ENCODE results near the gene PPP5C. TPM values are rescaled to one million over a fixed set of nuclear protein-coding genes. Genes with fewer than 3 reads are reported as not detected.

The PPP5C gene
- polyA plus RNA-seq, 1 donor from 2014 or later: 99.3 TPM

- no peaks in the 10 kb centered on the region for H3F3A ChIP-seq (ENCODE audit: insufficient read depth, low read length, poor library complexity, severe bottlenecking)
Measured at GRCh38 chr19:46298479-46299003, 48.3 kb upstream of the PPP5C start.

GRCh38 chr19:46299004-46299509 is 47.8 kb upstream of the PPP5C start:
- no peaks in the 10 kb centered on the region for H3K27me3 ChIP-seq (ENCODE audit: insufficient read depth, low read depth, low read length)
- no peak overlapping the region for H3K9ac ChIP-seq (ENCODE audit: low read length)
- H3K9me3 ChIP-seq (ENCODE audit: low read length): no peaks in the 10 kb centered on the region
- H3K9me2 ChIP-seq (ENCODE audit: insufficient read depth, low read length): no peaks in the 10 kb centered on the region
- no peak overlapping the region for H3K4me2 ChIP-seq (ENCODE audit: low read length)
- H2AFZ ChIP-seq (ENCODE audit: low read depth, low read length): no peak overlapping the region
- H3K4me3 ChIP-seq (ENCODE audit: low read length): no peak overlapping the region
- no peak overlapping the region for H3K27ac ChIP-seq (ENCODE audit: low read length)
- no peaks in the 10 kb centered on the region for H3F3A ChIP-seq (ENCODE audit: insufficient read depth, low read length, poor library complexity, severe bottlenecking)
- H3K36me3 ChIP-seq (ENCODE audit: insufficient read depth, low read length): no peaks in the 10 kb centered on the region
- no peaks in the 10 kb centered on the region for H4K20me1 ChIP-seq (ENCODE audit: insufficient read depth)
- no peaks in the 10 kb centered on the region for H3K79me2 ChIP-seq (replicated peaks; ENCODE audit: insufficient read depth, low read length)
- TF ChIP-seq, protein P1, sequence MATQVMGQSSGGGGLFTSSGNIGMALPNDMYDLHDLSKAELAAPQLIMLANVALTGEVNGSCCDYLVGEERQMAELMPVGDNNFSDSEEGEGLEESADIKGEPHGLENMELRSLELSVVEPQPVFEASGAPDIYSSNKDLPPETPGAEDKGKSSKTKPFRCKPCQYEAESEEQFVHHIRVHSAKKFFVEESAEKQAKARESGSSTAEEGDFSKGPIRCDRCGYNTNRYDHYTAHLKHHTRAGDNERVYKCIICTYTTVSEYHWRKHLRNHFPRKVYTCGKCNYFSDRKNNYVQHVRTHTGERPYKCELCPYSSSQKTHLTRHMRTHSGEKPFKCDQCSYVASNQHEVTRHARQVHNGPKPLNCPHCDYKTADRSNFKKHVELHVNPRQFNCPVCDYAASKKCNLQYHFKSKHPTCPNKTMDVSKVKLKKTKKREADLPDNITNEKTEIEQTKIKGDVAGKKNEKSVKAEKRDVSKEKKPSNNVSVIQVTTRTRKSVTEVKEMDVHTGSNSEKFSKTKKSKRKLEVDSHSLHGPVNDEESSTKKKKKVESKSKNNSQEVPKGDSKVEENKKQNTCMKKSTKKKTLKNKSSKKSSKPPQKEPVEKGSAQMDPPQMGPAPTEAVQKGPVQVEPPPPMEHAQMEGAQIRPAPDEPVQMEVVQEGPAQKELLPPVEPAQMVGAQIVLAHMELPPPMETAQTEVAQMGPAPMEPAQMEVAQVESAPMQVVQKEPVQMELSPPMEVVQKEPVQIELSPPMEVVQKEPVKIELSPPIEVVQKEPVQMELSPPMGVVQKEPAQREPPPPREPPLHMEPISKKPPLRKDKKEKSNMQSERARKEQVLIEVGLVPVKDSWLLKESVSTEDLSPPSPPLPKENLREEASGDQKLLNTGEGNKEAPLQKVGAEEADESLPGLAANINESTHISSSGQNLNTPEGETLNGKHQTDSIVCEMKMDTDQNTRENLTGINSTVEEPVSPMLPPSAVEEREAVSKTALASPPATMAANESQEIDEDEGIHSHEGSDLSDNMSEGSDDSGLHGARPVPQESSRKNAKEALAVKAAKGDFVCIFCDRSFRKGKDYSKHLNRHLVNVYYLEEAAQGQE (IDR thresholded peaks at IDR 0.05; ENCODE audit: borderline replicate concordance): no peak
- TF ChIP-seq RAD21 (conservative IDR thresholded peaks at IDR 0.05) (no peak), EZH2 (IDR thresholded peaks at IDR 0.05; ENCODE audit: borderline replicate concordance, insufficient read depth, low read length, poor library complexity, severe bottlenecking) (no peak), MXI1 (conservative IDR thresholded peaks at IDR 0.05; ENCODE audit: poor library complexity, severe bottlenecking) (no peak), EP300 (conservative IDR thresholded peaks at IDR 0.05; ENCODE audit: poor library complexity, severe bottlenecking) (no peak), SMC3 (conservative IDR thresholded peaks at IDR 0.05; ENCODE audit: poor library complexity) (no peak), TAF1 (IDR thresholded peaks at IDR 0.05; ENCODE audit: low read depth) (no peak), POLR2AphosphoS5 (IDR thresholded peaks at IDR 0.05) (no peak)
- TF ChIP-seq, protein P2, sequence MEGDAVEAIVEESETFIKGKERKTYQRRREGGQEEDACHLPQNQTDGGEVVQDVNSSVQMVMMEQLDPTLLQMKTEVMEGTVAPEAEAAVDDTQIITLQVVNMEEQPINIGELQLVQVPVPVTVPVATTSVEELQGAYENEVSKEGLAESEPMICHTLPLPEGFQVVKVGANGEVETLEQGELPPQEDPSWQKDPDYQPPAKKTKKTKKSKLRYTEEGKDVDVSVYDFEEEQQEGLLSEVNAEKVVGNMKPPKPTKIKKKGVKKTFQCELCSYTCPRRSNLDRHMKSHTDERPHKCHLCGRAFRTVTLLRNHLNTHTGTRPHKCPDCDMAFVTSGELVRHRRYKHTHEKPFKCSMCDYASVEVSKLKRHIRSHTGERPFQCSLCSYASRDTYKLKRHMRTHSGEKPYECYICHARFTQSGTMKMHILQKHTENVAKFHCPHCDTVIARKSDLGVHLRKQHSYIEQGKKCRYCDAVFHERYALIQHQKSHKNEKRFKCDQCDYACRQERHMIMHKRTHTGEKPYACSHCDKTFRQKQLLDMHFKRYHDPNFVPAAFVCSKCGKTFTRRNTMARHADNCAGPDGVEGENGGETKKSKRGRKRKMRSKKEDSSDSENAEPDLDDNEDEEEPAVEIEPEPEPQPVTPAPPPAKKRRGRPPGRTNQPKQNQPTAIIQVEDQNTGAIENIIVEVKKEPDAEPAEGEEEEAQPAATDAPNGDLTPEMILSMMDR (IDR thresholded peaks at IDR 0.05; ENCODE audit: poor library complexity, severe bottlenecking): no peak

More at GRCh38 chr19:46298479-46299003, 48.3 kb upstream of the PPP5C start:
- no peaks in the 10 kb centered on the region for H3K36me3 ChIP-seq (ENCODE audit: insufficient read depth, low read length)
- no peaks in the 10 kb centered on the region for H3K79me2 ChIP-seq (replicated peaks; ENCODE audit: insufficient read depth, low read length)
- H3K9me2 ChIP-seq (ENCODE audit: insufficient read depth, low read length): no peaks in the 10 kb centered on the region
- no peak overlapping the region for H3K4me2 ChIP-seq (ENCODE audit: low read length)
- H4K20me1 ChIP-seq (ENCODE audit: insufficient read depth): no peaks in the 10 kb centered on the region
- no peak overlapping the region for H3K4me3 ChIP-seq (ENCODE audit: low read length)
- H3K9me3 ChIP-seq (ENCODE audit: low read length): no peaks in the 10 kb centered on the region
- H3K27me3 ChIP-seq (ENCODE audit: insufficient read depth, low read depth, low read length): no peaks in the 10 kb centered on the region
- no peak overlapping the region for H3K27ac ChIP-seq (ENCODE audit: low read length)
- TF ChIP-seq EZH2 (IDR thresholded peaks at IDR 0.05; ENCODE audit: borderline replicate concordance, insufficient read depth, low read length, poor library complexity, severe bottlenecking) (no peak), MXI1 (conservative IDR thresholded peaks at IDR 0.05; ENCODE audit: poor library complexity, severe bottlenecking) (no peak), EP300 (conservative IDR thresholded peaks at IDR 0.05; ENCODE audit: poor library complexity, severe bottlenecking) (no peak), POLR2AphosphoS5 (IDR thresholded peaks at IDR 0.05) (no peak), TAF1 (IDR thresholded peaks at IDR 0.05; ENCODE audit: low read depth) (no peak), RAD21 (conservative IDR thresholded peaks at IDR 0.05) (no peak), SMC3 (conservative IDR thresholded peaks at IDR 0.05; ENCODE audit: poor library complexity) (no peak)
- TF ChIP-seq, protein P1 (IDR thresholded peaks at IDR 0.05; ENCODE audit: borderline replicate concordance): no peak
- TF ChIP-seq, protein P2 (IDR thresholded peaks at IDR 0.05; ENCODE audit: poor library complexity, severe bottlenecking): no peak
- no peak overlapping the region for H2AFZ ChIP-seq (ENCODE audit: low read depth, low read length)
- no peak overlapping the region for H3K9ac ChIP-seq (ENCODE audit: low read length)
